GM12892 (cell line): ENCODE results near the gene PLA2G2F.

Experiments
- POLR2A ChIP-seq: IDR thresholded peaks from 2 replicates; pipeline ENCODE4 v1.6.1; 2011; ENCODE audit warnings: low read depth, low read length, control low read depth
- POLR2AphosphoS5 ChIP-seq: IDR thresholded peaks from 2 replicates; pipeline ENCODE4 v1.6.1; 2011; ENCODE audit warnings: low read depth, low read length, control low read depth

GRCh38 chr1:20172033-20172590 lies 33.0 kb downstream of the PLA2G2F start:
- no peak for TF ChIP-seq POLR2A
- TF ChIP-seq POLR2AphosphoS5, result no peak
